Neural cell (in vitro differentiated cells): ENCODE results near the gene MUC21. TPM values are rescaled to one million over a fixed set of nuclear protein-coding genes. Genes with fewer than 3 reads are reported as not detected.

Experiments
- H2AFZ ChIP-seq: fragments of 200-600, 300-800 bp; sonication (generic), shearing (Covaris generic); 2 replicates; pipeline ENCODE4 v1.6.0; 2014; ENCODE audit warnings: low read depth, mild to moderate bottlenecking, antibody characterized with exemption, low read length, moderate library complexity
- H3F3A ChIP-seq: fragments of 200-600 bp; shearing (Covaris generic); 2 replicates; pipeline ENCODE4 v1.6.1; 2016; ENCODE audit warnings: mild to moderate bottlenecking, moderate library complexity, mixed read lengths, antibody characterized with exemption, low read length; ENCODE audit not compliant: insufficient read depth, poor library complexity, severe bottlenecking
- H3K27ac ChIP-seq: fragments of 200-600, 300-800 bp; sonication (generic), shearing (Covaris generic); 2 replicates; pipeline ENCODE4 v1.5.1; 2014; ENCODE audit warnings: mild to moderate bottlenecking, low read length, moderate library complexity
- H3K27me3 ChIP-seq: fragments of 300-800, 200-600 bp; sonication (generic), shearing (Covaris generic); 2 replicates; pipeline ENCODE4 v1.6.0; 2014; ENCODE audit warnings: mild to moderate bottlenecking, low read depth, low read length, moderate library complexity; ENCODE audit not compliant: insufficient read depth
- H3K36me3 ChIP-seq: fragments of 300-800, 200-600 bp; sonication (generic), shearing (Covaris generic); 2 replicates; pipeline ENCODE4 v1.5.1; 2014; ENCODE audit warnings: mild to moderate bottlenecking, antibody characterized with exemption, low read length, moderate library complexity; ENCODE audit not compliant: insufficient read depth
- H3K4me2 ChIP-seq: fragments of 300-800, 200-600 bp; sonication (generic), shearing (Covaris generic); 2 replicates; pipeline ENCODE4 v1.6.0; 2014; ENCODE audit warnings: mild to moderate bottlenecking, low read length
- H3K4me3 ChIP-seq: fragments of 300-800, 200-600 bp; sonication (generic), shearing (Covaris generic); 2 replicates; pipeline ENCODE4 v1.5.1; 2014; ENCODE audit warnings: mild to moderate bottlenecking, low read length, moderate library complexity
- H3K79me2 ChIP-seq: fragments of 200-600 bp; shearing (Covaris generic); replicated peaks from 2 replicates; pipeline ENCODE4 v1.6.0; 2014; ENCODE audit warnings: mild to moderate bottlenecking, low read length, moderate library complexity; ENCODE audit not compliant: insufficient read depth
- H3K9ac ChIP-seq: fragments of 300-800, 200-600 bp; sonication (generic), shearing (Covaris generic); 2 replicates; pipeline ENCODE4 v1.6.1; 2016; ENCODE audit warnings: mild to moderate bottlenecking, low read length, mixed read lengths
- H3K9me2 ChIP-seq: fragments of 200-600 bp; shearing (Covaris generic); 2 replicates; pipeline ENCODE4 v1.6.1; 2016; ENCODE audit warnings: mild to moderate bottlenecking, low read length, mixed read lengths; ENCODE audit not compliant: insufficient read depth
- H3K9me3 ChIP-seq: fragments of 200-600, 300-800 bp; sonication (generic), shearing (Covaris generic); 2 replicates; pipeline ENCODE4 v1.6.1; 2016; ENCODE audit warnings: mild to moderate bottlenecking, mixed run types, low read length, moderate library complexity, mixed read lengths
- H4K20me1 ChIP-seq: fragments of 200-600 bp; shearing (Covaris generic); 2 replicates; pipeline ENCODE4 v1.6.1; 2016; ENCODE audit warnings: mild to moderate bottlenecking, mixed run types; ENCODE audit not compliant: insufficient read depth
- CTCF ChIP-seq: fragments of 450-650 bp; IDR thresholded peaks from 2 replicates; pipeline ENCODE4 v1.5.1; 2014; ENCODE audit warnings: antibody characterized with exemption, mild to moderate bottlenecking, moderate library complexity; ENCODE audit not compliant: poor library complexity, severe bottlenecking
- EP300 ChIP-seq: fragments of 450-650 bp; conservative IDR thresholded peaks from 2 replicates; pipeline ENCODE4 v1.6.1; 2014; ENCODE audit warnings: antibody characterized with exemption, mild to moderate bottlenecking, moderate library complexity; ENCODE audit not compliant: poor library complexity, severe bottlenecking
- EZH2 ChIP-seq: fragments of 200-600, 300-800 bp; shearing (Covaris generic), sonication (generic); IDR thresholded peaks from 2 replicates; pipeline ENCODE4 v1.6.1; 2014; ENCODE audit warnings: antibody characterized with exemption, low read length, borderline replicate concordance, mild to moderate bottlenecking; ENCODE audit not compliant: insufficient read depth, poor library complexity, severe bottlenecking
- MXI1 ChIP-seq: fragments of 450-650 bp; conservative IDR thresholded peaks from 2 replicates; pipeline ENCODE4 v1.6.1; 2014; ENCODE audit warnings: antibody characterized with exemption, mild to moderate bottlenecking; ENCODE audit not compliant: poor library complexity, severe bottlenecking
- POLR2AphosphoS5 ChIP-seq: IDR thresholded peaks from 2 replicates; pipeline ENCODE4 v1.6.1; 2012
- RAD21 ChIP-seq: fragments of 450-650 bp; conservative IDR thresholded peaks from 2 replicates; pipeline ENCODE4 v1.6.1; 2014; ENCODE audit warnings: antibody characterized with exemption, mild to moderate bottlenecking, moderate library complexity
- REST ChIP-seq: IDR thresholded peaks from 2 replicates; pipeline ENCODE4 v1.6.1; 2012; ENCODE audit warnings: borderline replicate concordance
- SMC3 ChIP-seq: fragments of 450-650 bp; conservative IDR thresholded peaks from 2 replicates; pipeline ENCODE4 v1.6.1; 2014; ENCODE audit warnings: antibody characterized with exemption, mild to moderate bottlenecking, moderate library complexity; ENCODE audit not compliant: poor library complexity
- TAF1 ChIP-seq: IDR thresholded peaks from 2 replicates; pipeline ENCODE4 v1.6.1; 2012; ENCODE audit warnings: low read depth
- polyA plus RNA-seq: library from polyadenylated mRNA; depleted of rRNA; stranded (reverse); fragments of >200 nt; gene quantifications from 2 replicates; pipeline ENCODE4 v1.2.3, GENCODE V29; 2014

Gene MUC21
- polyA plus RNA-seq, 1 donor from 2014 or later = not detected

- no peaks in the 10 kb centered on the region for H4K20me1 ChIP-seq
- H3K79me2 ChIP-seq = no peaks in the 10 kb centered on the region
- H3K4me3 ChIP-seq = no peak within 1 kb of the TSS
- no peak within 1 kb of the TSS for H2AFZ ChIP-seq
- no peak within 1 kb of the TSS for H3K27ac ChIP-seq
- TF ChIP-seq RAD21 (no peak), REST (no peak), POLR2AphosphoS5 (no peak), SMC3 (no peak), EP300 (no peak), MXI1 (no peak), TAF1 (no peak), EZH2 (no peak), CTCF (no peak)
- H3K4me2 ChIP-seq = no peak within 1 kb of the TSS
- no peaks in the 10 kb centered on the region for H3K27me3 ChIP-seq
- H3F3A ChIP-seq = no peaks in the 10 kb centered on the region
- H3K9me2 ChIP-seq = no peaks in the 10 kb centered on the region
- no peaks in the 10 kb centered on the region for H3K9me3 ChIP-seq
- no peak within 1 kb of the TSS for H3K9ac ChIP-seq
- no peaks in the 10 kb centered on the region for H3K36me3 ChIP-seq
These were observed 27.0 kb downstream of the MUC21 start, which contains the start of gene MUC22 for GRCh38 chr6:31010393-31011060. Gene MUC22, plus strand, starts transcription at chr6:31010474. Its CDS starts 233 bp downstream, at chr6:31010707.

- H3K9me2 ChIP-seq = no peaks in the 10 kb centered on the region
- no peaks in the 10 kb centered on the region for H3K9me3 ChIP-seq
- H3K4me3 ChIP-seq = no peak overlapping the region
- H2AFZ ChIP-seq = no peak overlapping the region
- H4K20me1 ChIP-seq = no peaks in the 10 kb centered on the region
- H3K36me3 ChIP-seq = no peaks in the 10 kb centered on the region
- H3F3A ChIP-seq = no peaks in the 10 kb centered on the region
- no peak overlapping the region for H3K9ac ChIP-seq
- no peak overlapping the region for H3K27ac ChIP-seq
- no peak overlapping the region for H3K4me2 ChIP-seq
- H3K79me2 ChIP-seq = no peaks in the 10 kb centered on the region
- no peaks in the 10 kb centered on the region for H3K27me3 ChIP-seq
- no peak for TF ChIP-seq POLR2AphosphoS5
- no peak for TF ChIP-seq SMC3
- TF ChIP-seq MXI1 = no peak
- no peak for TF ChIP-seq REST
- TF ChIP-seq RAD21 = no peak
- no peak for TF ChIP-seq EZH2
- TF ChIP-seq EP300 = no peak
- no peak for TF ChIP-seq TAF1
These were observed 27.6 kb downstream of the MUC21 start for GRCh38 chr6:31011153-31011552.
